ENCODE data around the gene EXOC4. TPM values are rescaled to one million over a fixed set of nuclear protein-coding genes. Genes with fewer than 3 reads are reported as not detected.
"Not testable (repeated sequence)": the region's sequence is repeated elsewhere in the genome, so short reads cannot be mapped to it uniquely, and the experiment has no call there.

EXOC4 gene
- total RNA-seq, 1 donor from 2014 or later = 81.9 TPM

GRCh38 chr7:133275446-133276095 is 22.7 kb downstream of the EXOC4 start:
- no peak for DNase-seq (ENCODE audit: low spot score)

DNA sequence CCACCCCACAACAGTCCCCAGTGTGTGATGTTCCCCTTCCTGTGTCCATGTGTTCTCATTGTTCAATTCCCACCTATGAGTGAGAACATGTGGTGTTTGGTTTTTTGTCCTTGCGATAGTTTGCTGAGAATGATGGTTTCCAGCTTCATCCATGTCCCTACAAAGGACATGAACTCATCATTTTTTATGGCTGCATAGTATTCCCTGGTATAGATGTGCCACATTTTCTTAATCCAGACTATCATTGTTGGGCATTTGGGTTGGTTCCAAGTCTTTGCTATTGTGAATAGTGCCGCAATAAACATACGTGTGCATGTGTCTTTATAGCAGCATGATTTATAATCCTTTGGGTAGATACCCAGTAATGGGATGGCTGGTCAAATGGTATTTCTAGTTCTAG is 26.1 kb downstream of the EXOC4 start:
- not testable (repeated sequence) for DNase-seq (ENCODE audit: low spot score)

GRCh38 chr7:133282094-133282493 is 29.2 kb downstream of the EXOC4 start:
- no peak for DNase-seq (ENCODE audit: low spot score)

- DNase-seq (ENCODE audit: low spot score) = no peak
These were observed 31.2 kb downstream of the EXOC4 start for GRCh38 chr7:133284092-133284491.

DNA sequence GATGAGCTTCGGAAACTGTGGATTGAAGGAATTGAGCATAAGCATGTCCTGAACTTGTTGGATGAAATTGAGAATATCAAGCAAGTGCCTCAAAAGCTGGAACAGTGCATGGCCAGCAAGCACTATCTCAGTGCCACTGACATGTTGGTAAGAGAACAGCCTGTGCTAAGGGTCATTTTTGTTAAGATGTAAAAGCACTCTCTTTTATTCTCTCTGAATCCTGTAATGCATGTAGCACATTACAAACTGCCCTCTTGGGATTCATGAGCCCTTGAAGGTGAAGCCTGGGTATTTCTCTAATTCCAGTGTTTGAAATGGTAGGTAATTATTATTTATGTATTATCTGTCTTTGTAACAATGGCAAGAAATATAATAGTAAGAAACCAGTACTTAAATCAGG is 36.1 kb downstream of the EXOC4 start:
- DNase-seq (ENCODE audit: low spot score) = no peak

GRCh38 chr7:133290041-133290440 is 37.2 kb downstream of the EXOC4 start:
- DNase-seq (ENCODE audit: low spot score) = no peak

DNA sequence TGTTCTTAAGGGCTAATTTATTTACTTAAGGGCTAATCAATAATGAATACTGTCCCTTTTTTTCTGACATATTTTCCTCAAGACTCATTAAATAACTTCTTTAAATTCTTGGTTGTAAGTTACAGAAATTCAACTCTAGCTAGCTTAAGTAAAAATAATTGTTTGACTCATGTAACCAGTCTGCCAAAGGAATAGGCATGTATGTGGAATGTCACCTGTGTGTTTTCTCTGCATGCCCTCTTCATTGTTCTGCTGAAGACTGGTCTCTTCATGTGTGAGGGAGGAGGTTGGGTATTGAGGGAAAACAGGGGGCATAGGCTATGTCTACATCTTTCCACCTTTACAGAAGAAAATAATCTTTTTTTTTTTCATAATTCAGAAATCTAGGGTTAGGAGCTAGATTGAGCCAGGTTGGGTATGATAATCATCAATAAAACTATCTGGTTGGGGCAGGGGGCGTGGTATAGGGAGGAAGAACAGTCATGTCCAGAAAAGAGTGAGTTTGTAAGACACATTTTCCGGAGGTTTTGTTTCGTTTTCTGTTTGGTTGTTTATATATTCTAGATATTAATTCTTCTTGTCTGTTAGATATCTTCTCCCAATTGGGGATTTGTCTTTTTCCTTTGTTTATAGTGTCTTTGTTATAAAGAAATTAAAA is 37.9 kb downstream of the EXOC4 start:
- no peak for DNase-seq (ENCODE audit: low spot score)

GRCh38 chr7:133292631-133293030 is 39.8 kb downstream of the EXOC4 start:
- DNase-seq (ENCODE audit: low spot score) = no peak

- no peak for DNase-seq (ENCODE audit: low spot score)
These were observed 40.7 kb downstream of the EXOC4 start for GRCh38 chr7:133293384-133294160.

DNA sequence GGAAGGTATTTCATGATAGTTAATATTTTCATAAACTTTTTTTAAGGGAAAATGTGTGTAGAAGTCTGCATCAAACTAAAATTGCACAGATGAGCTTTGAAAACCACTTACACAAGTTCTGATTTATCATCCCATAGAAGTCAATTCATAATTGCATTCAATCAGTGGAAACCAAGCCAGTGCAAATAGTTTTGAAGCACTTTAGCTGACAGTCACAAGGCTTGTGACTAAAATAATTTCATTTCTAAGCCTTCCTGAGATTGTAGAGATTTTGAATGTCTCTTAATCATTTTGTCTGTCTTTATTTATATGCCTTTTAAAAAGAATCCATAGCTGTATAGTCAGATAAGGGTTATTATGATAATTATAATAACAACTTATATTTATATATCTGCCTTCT is 41.4 kb downstream of the EXOC4 start:
- DNase-seq (ENCODE audit: low spot score) = no peak

GRCh38 chr7:133295484-133295883 is 42.6 kb downstream of the EXOC4 start:
- peak; percentile 12 for DNase-seq (ENCODE audit: low spot score)

- no peak for DNase-seq (ENCODE audit: low spot score)
These were observed 44.2 kb downstream of the EXOC4 start for GRCh38 chr7:133297093-133297492.

DNA sequence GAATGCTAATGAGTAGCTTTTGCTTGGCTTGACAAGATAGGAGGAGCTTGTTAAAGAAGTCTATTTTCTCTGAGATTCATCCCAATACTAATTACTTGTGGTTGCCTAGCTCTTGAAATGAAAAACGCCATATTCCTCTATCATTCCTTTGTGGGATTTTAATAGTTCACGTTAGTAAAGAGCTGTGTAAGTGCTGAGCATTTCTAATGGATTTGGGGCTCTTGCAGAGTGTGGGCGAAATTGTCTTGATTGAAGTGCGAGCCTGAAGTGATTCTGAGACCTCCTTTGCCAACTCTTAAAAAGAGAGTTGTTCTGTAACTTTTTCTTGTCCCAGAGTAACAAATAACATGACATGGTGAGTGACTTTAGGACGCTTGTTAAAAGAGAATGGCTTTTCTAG is 45.2 kb downstream of the EXOC4 start:
- DNase-seq (ENCODE audit: low spot score) = no peak

GRCh38 chr7:133299676-133300075 is 46.8 kb downstream of the EXOC4 start:
- DNase-seq (ENCODE audit: low spot score) = no peak

DNA sequence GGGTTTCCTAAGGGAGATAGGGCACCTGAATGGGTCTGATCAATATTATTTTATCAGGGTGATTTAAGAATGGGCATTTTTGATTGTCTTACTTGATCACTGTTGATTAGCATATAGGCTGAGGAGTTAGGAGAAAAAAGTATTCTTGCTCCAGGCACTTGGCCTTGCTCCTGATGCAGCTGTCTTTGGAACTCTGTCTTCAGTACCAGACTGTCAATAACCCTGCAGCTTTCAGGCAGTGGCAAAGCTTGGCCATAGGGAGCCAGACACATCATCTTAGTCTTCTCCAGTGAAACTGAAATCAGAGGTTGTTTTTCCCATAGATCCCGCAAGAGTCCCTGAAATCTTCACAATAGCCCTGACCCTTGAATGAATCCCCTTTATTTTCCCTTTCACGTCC is 47.2 kb downstream of the EXOC4 start:
- DNase-seq (ENCODE audit: low spot score) = no peak

DNA sequence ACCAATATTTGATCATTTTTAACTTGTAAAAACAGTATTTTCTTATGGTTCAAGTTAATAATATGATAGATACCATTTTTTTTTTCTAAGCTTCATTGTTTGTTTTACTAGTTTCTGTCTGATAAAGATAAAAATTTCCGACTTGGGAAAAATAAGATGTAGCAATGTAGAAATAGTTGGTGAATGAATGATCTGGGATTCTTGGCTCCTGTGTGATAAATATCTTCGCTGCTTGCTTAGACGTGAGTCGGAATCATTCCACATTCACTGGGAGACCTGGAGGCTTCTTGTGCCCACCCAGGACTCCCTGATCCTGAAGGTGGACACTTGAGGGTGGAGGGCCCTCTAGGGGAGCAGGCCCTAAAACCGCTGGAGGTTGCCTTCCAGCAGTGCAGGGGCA is 47.9 kb downstream of the EXOC4 start:
- no peak for DNase-seq (ENCODE audit: low spot score)

- no peak for DNase-seq (ENCODE audit: low spot score)
These were observed 48.6 kb downstream of the EXOC4 start for GRCh38 chr7:133301444-133301843.

- DNase-seq (ENCODE audit: low spot score) = no peak
These were observed 50.5 kb downstream of the EXOC4 start for GRCh38 chr7:133303372-133303771.

DNA sequence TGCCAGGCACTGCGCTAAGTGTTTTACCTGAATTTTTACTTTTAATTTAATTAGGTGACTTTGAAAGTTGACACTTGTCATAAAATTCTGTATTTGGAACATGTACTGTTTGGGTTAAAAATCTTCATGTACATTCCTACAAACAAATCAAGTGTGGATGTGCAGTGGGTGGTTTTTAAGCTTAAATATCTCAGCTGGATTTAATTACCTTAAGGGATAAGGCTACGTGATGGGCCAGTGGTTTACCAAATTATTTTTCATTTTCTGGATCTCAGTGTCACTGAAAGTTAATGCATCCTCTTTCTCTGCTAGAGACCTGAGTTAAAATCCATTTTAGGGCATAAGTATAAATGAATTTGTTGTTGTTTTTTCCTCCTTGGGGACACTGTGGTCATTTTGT is 51.1 kb downstream of the EXOC4 start:
- DNase-seq (ENCODE audit: low spot score) = no peak

DNA sequence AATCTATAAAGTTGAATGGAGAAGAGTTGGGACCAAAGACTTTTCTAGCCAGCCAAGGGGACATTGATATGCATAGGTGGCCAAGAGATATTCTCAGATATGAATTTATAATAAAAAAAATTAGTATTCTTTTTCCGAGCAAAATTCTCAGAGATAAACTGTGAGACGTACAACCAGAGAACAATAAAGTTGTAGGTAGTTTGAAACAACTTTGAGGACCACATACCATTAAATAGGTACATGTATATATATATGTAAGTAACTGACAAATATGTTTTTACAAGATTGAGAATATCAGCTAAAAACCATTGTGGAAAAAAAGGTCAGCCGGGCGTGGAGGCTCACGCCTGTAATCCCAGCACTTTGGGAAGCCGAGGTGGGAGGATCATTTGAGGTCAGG is 56.5 kb downstream of the EXOC4 start:
- DNase-seq (ENCODE audit: low spot score) = no peak

DNA sequence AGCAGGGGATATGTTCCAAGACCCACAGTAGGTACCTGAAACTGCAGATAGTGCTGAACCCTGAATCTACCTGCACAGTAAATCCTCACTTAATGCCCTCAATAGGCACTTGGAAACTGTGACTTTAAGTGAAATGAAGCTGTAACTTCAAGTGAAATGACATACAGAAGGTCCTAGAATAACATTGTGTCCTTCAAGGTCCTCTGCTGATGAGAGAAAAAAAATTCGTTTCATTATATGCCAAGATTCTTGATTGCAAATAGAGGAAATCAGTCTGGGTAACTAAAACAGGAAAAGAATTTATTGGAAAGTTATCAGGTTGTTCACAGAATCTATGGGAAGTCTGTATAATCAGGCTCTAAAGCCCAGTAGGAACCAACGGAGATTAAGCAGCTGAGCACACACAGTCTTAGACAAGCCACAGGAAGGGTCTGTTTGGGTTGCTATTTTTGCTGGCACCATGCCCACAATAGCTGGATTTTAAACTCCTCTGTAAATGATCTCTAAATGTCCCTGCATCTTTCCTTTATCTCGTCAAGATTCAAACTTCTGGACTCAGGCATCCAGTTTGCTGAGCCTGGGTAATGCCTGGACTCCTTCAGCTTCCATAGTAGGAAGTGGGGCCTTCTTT is 57.5 kb downstream of the EXOC4 start:
- peak; percentile 79 for DNase-seq (ENCODE audit: low spot score)

- DNase-seq (ENCODE audit: low spot score) = no peak
These were observed 60.7 kb downstream of the EXOC4 start for GRCh38 chr7:133313575-133313974.

Measured in umbilical cord (tissue), 2 donors.